Activated CD8-positive, alpha-beta memory T cell treated with anti-CD3 and anti-CD28 coated beads for 4 hours (primary cell): Measurements from ENCODE around the gene STEAP4.
"Not testable (repeated sequence)": the region's sequence is repeated elsewhere in the genome, so short reads cannot be mapped to it uniquely, and the experiment has no call there.

Experiments used
- DNase-seq, 2 donors: peaks; one replicate each; pipeline ENCODE4 v3.0.0-alpha.2; 2020; ENCODE audit warnings: low read depth in 2 of 2

STEAP4 gene

DNA sequence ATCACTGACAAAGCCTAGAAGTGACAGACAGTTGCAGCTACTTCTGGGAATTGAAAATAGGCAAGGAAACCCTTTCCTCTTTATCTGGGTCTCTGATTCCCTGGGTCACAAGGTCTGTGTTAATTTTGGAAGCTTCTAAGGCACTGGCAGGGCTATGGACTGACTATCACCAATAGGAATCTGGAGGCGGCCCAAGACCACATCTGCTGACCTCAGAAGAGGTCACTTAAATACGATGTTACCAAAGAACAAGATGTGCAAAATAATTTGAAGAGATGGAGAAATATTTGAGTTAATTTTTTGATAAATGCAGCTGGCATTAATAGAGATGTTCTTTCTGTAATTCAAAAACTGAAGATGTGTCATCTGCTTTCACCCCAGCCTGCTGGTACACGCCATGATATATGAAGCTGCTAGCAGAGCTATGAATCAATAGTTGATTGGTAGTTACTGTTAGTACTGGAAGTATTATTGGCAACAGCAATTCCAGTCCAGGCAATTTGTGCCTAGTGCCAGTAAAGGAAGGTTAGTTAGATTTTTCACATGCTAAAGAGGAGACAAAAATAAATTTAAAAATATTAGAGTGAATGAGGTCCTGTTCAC lies 5.5 kb upstream of the STEAP4 start:
- no peak for DNase-seq

DNA sequence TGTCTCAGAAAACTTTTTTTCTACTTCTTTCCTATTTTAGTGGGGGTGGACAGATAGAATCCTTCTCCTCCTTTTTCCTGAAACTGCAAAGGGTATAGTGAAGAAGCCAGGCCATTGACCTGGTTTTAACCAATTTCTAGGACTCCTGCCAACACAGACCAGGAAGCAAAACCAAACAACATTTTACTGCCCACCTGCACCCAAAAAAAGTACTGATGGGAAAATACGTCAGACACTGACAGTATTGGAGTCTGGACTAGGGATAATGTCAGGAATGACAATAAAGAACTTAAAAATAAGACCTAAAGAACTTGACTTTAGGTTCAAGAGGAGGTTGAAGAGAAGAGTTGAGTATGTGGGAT lies 5.0 kb upstream of the STEAP4 start:
- no peak for DNase-seq

DNA sequence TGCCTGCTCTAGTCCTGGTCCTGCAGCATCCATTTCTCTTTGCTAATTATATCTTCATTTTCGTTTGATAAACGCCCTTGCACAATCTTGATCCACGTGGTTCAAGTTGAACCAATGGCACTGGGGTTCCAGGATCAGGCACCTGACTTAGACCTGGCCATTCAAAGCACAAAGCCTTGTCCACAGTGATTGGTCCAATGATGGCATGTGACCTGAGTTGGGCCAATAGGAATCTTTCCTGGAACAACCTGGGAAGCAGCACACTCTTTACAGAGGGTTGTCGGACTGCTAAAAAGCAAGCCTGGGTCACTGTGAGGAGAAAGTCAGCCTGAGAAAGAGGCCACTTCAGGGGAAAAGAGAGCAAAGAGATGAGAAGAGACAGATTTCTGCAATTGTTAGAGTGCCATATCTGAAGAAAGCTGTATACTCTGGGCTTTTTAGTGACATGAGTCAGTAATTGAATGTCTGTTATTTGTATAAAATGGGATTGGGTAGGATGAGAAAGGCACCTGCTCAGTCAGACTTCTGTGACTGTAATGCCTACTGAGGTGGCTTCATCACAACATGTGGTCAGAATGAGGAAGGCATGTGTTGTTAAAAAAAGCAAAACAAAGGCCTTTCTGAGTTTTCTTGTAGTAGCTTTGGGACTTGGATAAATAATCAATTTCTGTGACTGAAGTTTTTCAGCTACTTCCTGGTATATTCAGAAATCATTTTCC lies 4.4 kb upstream of the STEAP4 start:
- no peak for DNase-seq

GRCh38 chr7:88309819-88310218 lies 3.1 kb upstream of the STEAP4 start:
- DNase-seq: no peak

GRCh38 chr7:88307823-88308222 lies 1.1 kb upstream of the STEAP4 start:
- no peak for DNase-seq

DNA sequence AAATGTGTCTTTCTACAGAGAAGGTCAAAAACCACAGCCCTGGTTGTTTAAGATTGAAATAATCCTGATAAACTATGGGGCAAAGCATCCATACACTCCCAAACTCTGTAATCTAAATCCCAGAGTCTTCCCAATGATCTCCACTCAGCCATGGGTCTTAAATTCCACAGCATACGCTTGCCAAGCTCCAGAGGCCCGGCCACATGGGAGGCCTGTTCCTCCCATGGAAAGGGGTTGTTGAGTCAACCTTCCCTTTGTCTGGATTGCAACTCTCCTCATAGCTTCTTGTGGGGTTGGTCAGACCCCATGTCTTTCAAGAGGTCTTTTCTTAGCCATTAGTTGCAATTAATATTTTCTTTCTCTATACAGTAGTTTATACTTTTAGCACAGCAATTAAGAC lies 718 bp upstream of the STEAP4 start:
- DNase-seq: no peak

DNA sequence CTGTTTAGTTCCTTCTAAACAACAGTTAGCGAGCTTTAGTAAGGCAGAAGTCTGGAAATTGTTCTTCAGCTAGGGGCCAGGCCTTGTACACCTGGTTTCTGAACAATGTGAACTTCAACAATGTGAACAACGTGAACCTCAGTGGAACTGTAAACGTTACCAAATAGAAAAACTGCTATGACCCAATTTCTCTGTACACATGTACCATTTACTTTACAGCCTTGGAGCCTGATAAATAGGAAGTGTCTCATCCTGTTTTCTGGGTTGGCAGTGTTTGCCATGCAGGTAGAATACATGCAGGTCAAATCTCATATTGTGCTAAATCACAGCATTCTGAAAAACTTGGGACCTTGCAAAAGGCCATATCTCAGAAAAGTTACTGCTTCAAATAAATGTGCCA lies 1.6 kb downstream of the STEAP4 start:
- DNase-seq: no peak

GRCh38 chr7:88302486-88302885 lies 4.2 kb downstream of the STEAP4 start:
- no peak for DNase-seq

GRCh38 chr7:88301924-88302323 lies 4.8 kb downstream of the STEAP4 start:
- DNase-seq: no peak

GRCh38 chr7:88300401-88300945 lies 6.2 kb downstream of the STEAP4 start:
- DNase-seq: no peak

DNA sequence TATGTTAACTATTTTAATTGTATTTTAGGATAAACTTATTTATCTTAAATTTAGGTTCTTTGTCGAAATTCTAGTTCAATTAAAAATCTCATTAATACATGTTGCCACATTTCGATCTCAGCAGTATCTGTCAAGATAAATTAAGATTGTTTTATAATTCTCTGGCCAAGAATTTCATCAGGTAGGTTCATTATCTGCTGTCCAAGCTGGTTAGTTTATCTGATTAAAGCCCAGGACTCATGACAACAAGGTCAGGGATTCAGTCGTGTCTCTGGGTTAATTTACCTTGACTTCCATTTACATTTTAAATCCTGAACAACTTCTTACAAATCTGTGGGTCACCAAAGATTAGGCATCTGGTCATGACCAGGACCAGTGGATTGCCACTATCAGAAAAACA lies 7.6 kb downstream of the STEAP4 start:
- DNase-seq: no peak

- DNase-seq: no peak
These were observed 12.8 kb downstream of the STEAP4 start for GRCh38 chr7:88293866-88294265.

GRCh38 chr7:88291398-88292173 lies 15.1 kb downstream of the STEAP4 start:
- no peak for DNase-seq

- DNase-seq: no peak
These were observed 16.2 kb downstream of the STEAP4 start for GRCh38 chr7:88290491-88290890.

DNA sequence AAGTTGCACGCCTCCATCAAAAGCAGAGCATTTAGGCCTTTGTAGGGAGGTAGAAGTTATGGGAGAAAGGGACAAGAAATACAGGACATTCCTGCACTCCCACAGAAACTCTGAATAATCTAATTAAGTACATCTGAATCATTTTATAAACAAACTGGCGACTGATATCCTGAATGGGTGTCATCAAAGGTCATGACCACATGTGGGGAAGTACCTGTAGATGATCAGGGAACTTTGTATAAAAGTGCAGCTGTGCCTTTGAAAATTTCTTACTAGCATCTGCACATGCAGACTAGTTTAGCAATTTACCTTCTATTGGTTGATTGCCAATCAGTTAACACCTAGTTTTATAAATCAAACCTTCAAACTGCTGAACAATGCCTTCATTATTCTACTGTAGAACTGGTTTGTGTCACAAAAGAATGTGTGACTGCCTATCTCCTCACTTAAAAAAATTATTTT lies 17.1 kb downstream of the STEAP4 start:
- no peak for DNase-seq

- no peak for DNase-seq
These were observed 24.9 kb downstream of the STEAP4 start for GRCh38 chr7:88281749-88282148.

- DNase-seq: no peak
These were observed 25.9 kb downstream of the STEAP4 start for GRCh38 chr7:88280801-88281200.

DNA sequence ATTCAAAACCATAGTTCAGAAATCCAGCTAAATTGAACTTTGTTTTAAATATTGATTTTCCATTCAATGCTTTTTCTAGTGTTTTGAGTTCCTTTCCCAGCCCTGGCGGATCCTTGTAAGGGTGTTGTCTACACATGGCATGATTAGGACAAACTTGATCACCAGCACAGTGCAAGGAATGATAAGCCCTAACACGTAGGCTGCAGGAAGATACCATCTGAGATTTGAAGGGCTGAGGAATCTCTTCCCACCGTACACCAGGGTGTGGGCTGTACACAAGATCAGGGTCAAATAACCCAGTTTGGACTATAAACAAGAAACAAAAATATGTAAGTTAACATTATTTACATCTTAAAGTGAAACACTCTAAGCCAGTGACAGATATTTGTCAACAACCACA lies 27.4 kb downstream of the STEAP4 start:
- DNase-seq: no peak

- no peak for DNase-seq
These were observed 27.8 kb downstream of the STEAP4 start for GRCh38 chr7:88278881-88279280.

DNA sequence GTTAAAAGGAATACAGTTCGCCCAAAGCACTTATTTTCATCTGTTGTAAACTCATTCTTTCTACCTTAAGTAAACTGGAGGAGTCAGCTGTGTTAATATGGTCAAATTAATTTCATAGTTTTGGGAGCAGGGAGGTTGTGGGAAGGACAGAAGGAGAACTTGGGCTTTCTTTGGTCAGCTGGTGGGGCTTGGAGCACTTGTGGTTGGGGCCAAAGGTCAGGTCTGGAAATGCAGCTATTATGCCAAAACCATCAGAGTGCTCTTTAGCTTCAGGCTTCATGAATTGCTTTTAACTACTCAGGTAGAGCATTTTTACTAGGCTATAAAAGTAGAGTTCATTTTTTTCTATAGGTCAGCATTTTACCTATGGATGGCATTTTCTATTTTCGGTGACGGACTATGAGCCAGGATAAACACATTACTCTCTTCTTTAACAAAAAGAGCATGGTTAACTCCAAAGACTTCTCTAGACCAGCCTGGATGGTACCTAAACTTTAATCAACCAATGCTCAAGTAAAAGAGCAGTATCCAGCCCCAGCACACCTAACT lies 30.0 kb downstream of the STEAP4 start:
- DNase-seq: no peak

GRCh38 chr7:88274856-88275255 lies 31.8 kb downstream of the STEAP4 start:
- DNase-seq: not testable (repeated sequence)

DNA sequence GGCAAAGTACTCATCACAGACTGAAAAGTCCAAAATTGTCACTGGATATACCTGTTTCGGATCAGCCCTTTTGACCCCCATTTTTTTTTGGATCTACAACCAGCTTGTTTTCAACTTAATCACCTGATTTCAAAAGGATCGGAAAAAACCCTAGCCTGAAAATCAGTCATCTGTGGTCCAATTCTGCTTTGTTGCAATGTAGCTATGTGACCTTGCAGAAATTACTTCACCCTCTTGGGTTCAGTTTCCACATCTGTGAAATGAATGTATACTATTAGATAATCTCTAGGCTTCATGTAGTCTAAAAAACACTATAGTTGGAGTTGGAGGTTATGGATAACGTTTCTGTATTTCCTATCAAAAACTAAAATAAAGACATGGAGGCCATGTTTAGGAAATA lies 37.1 kb downstream of the STEAP4 start:
- no peak for DNase-seq
